ENCODE measurements around the gene UBE2N. TPM values are rescaled to one million over a fixed set of nuclear protein-coding genes. Genes with fewer than 3 reads are reported as not detected.

UBE2N gene
- total and polyA plus RNA-seq, 2 of the 8 experiments (the other 6 are each of a cell fraction or from before 2014, with no cell fraction given): 108 to 225 TPM

- peaks cover 3% of the 10 kb centered on the region; the same call in 1 of the 2 replicates for H3K23me2 ChIP-seq (ENCODE audit: low read depth, low read length)
- H3K14ac ChIP-seq (ENCODE audit: insufficient read length): no peak overlapping the region
- H2AFZ ChIP-seq (ENCODE audit: low read length): no peak overlapping the region
- no peak overlapping the region for H2BK120ac ChIP-seq (replicated peaks; ENCODE audit: low read depth, low read length)
- ChIA-PET CTCF (ENCODE audit: partially characterized antibody) (no interaction called here), POLR2A (ENCODE audit: partially characterized antibody) (interaction anchor here (0.7 to 3.6 kb wide), 5 partner anchors 8 to 26 kb away, joined by 3 to 12 read pairs (median 3); no protein-coding TSS in a partner anchor)
- no peaks in the 10 kb centered on the region; the same call in 1 of the 2 replicates for H3K79me1 ChIP-seq (ENCODE audit: low read depth, low read length)
- no peak overlapping the region for H4K5ac ChIP-seq (ENCODE audit: insufficient read length, low read depth, low read length)
- H4K8ac ChIP-seq (ENCODE audit: extremely low read depth, insufficient read depth, low read length): no peak overlapping the region
- H4K91ac ChIP-seq (replicated peaks; ENCODE audit: insufficient read length, low read length): no peak overlapping the region
- peaks cover 5 to 39% (median 11%) of the 10 kb centered on the region in 4 experiments; a peak in 7 of 8 replicates for H3K36me3 ChIP-seq (ENCODE audit: control insufficient read depth in 2 of 4, insufficient read depth in 4 of 4, low read length in 3 of 4)
- no peak overlapping the region for H2AK5ac ChIP-seq (ENCODE audit: low read depth, low read length)
- no peak overlapping the region for H3K27ac ChIP-seq (ENCODE audit: low read depth, low read length)
- no peak overlapping the region for H2BK15ac ChIP-seq (ENCODE audit: low read length)
- H3K4me2 ChIP-seq (ENCODE audit: insufficient read depth in 1 of 2, low read depth in 2 of 2, low read length in 2 of 2): peak overlapping the region; percentile 62 to 80; a peak in 2 of 4 replicates
- H2BK12ac ChIP-seq (ENCODE audit: low read depth, low read length): no peak overlapping the region
- no peaks in the 10 kb centered on the region for H3K4me1 ChIP-seq (replicated peaks in 1 of 4; ENCODE audit: control insufficient read depth in 3 of 4, insufficient read depth in 4 of 4, low read length in 3 of 4)
- no peak for DNase-seq (ENCODE audit: low read depth in 1 of 2, low spot score in 2 of 2)
- TF ChIP-seq EP300 (IDR thresholded peaks at IDR 0.05; ENCODE audit: borderline replicate concordance in 1 of 2, low read depth in 2 of 2, low read length in 2 of 2) (no peak), SAP30 (IDR thresholded peaks at IDR 0.05; ENCODE audit: insufficient read depth, insufficient replicate concordance, low read length) (no peak), CTBP2 (IDR thresholded peaks at IDR 0.05; ENCODE audit: borderline replicate concordance, insufficient read depth, insufficient read length, low read length) (no peak), ZNF274 (IDR thresholded peaks at IDR 0.05; ENCODE audit: borderline replicate concordance, extremely low read depth, low read length) (no peak), MAX (IDR thresholded peaks at IDR 0.05) (no peak), SIX5 (IDR thresholded peaks at IDR 0.05; ENCODE audit: low read depth, low read length) (no peak)
- H2BK5ac ChIP-seq (ENCODE audit: low read depth, low read length): no peak overlapping the region
- no peak for FAIRE-seq
- no peak overlapping the region; a peak in 1 of 8 replicates for H3K4me3 ChIP-seq (ENCODE audit: extremely low read depth in 1 of 4, insufficient read depth in 2 of 4, low read depth in 3 of 4, low read length in 4 of 4)
- H3K4ac ChIP-seq (replicated peaks; ENCODE audit: insufficient read length, low read depth, low read length): no peak overlapping the region
- H4K20me1 ChIP-seq (replicated peaks in 1 of 2; ENCODE audit: control insufficient read depth in 1 of 2, insufficient read depth in 2 of 2, low read length in 2 of 2): peaks cover 0 to 1% of the 10 kb centered on the region in 2 experiments
- no peak overlapping the region for H2BK20ac ChIP-seq (ENCODE audit: low read length)
- H3K18ac ChIP-seq (ENCODE audit: extremely low read depth, low read length): no peak overlapping the region
- H3K56ac ChIP-seq (replicated peaks; ENCODE audit: insufficient read length, low read depth, low read length): no peak overlapping the region
- H3K9me3 ChIP-seq (ENCODE audit: insufficient read depth in 2 of 2, low read depth in 1 of 2, low read length in 1 of 2): no peaks in the 10 kb centered on the region
- no peak overlapping the region for H3K9ac ChIP-seq (replicated peaks in 1 of 4; ENCODE audit: extremely low read depth in 1 of 4, low read depth in 3 of 4, low read length in 3 of 4)
- no peak overlapping the region for H3K23ac ChIP-seq (ENCODE audit: insufficient read length)
- peaks cover 17 to 66% of the 10 kb centered on the region in 2 experiments; a peak in 3 of 4 replicates for H3K79me2 ChIP-seq (ENCODE audit: control insufficient read depth in 1 of 2, insufficient read depth in 2 of 2, low read length in 2 of 2)
- no peaks in the 10 kb centered on the region for H3K27me3 ChIP-seq (replicated peaks in 1 of 4; ENCODE audit: control insufficient read depth in 3 of 4, extremely low read depth in 1 of 4, insufficient read depth in 3 of 4, low read length in 3 of 4)
Observed at GRCh38 chr12:93469386-93469785, 27.6 kb upstream of the UBE2N start.
